ENCODE data around the gene HTRA1. TPM values are rescaled to one million over a fixed set of nuclear protein-coding genes. Genes with fewer than 3 reads are reported as not detected.

HTRA1 gene
- polyA plus RNA-seq, 1 of the 3 experiments (the other 2 are of a cell fraction) = 291 TPM

DNA sequence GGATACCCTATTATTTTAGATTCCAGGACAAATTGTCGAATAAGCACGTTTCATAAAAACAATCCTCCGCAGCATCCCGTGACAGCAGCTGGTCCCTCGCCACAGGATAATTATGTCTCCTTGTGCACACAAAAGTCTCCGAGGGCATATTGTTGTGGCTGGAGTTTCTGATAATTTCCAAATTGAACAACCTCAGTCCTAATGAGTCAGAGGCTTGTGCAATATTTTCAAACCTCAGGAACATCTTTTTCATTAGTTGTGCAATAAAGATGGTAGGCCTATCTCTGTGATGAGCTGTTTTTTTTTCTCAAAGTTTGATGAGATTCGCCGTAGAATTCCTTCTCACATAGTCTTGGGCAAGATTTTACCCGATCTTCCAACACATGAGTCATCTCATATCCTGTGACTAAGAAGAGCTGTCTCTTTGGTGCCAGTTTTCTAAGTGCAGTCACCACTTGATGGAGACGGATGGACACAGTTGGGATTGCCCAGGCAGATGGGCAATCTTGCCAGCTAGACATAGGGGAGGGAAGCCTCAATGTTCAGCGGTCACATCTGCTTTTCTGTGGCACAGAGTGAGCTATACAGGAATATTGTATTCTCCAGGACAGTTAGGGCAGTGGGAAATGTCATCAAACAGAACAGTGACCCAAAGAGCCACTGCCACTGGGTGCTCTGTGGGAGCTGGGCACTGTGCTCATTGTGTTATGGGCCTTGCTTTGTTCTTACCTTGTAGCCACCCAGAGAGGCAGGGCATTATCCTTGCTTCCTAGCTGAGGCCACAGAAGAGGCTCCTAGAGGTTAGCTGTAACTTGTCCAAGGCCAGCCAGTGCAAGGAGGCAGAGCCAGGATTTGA is 7.8 kb downstream of the HTRA1 start (continued):
- TF ChIP-seq SMC3 (IDR thresholded peaks at IDR 0.05; ENCODE audit: low read depth, low read length) (no peak), YY1 (IDR thresholded peaks at IDR 0.05; ENCODE audit: low read depth) (peak; percentile 42; the same call in 1 of the 2 replicates), GABPA (IDR thresholded peaks at IDR 0.05; ENCODE audit: low read depth) (no peak; the same call in 1 of the 2 replicates), EZH2phosphoT487 (IDR thresholded peaks at IDR 0.05; ENCODE audit: borderline replicate concordance, low read depth) (no peak), GATA2 (CRISPR knock-in tag; IDR thresholded peaks at IDR 0.05) (no peak), FOSL2 (IDR thresholded peaks at IDR 0.05; ENCODE audit: borderline replicate concordance, low read depth) (peak; percentile 97), RAD21 (IDR thresholded peaks at IDR 0.05; ENCODE audit: low read length) (peak; percentile 10; the same call in 1 of the 2 replicates), RXRA (IDR thresholded peaks at IDR 0.05; ENCODE audit: borderline replicate concordance, low read depth) (peak; percentile 62; the same call in 1 of the 2 replicates), FOXM1 (IDR thresholded peaks at IDR 0.05; ENCODE audit: low read depth) (peak; percentile 62)
- TF ChIP-seq, protein P1, sequence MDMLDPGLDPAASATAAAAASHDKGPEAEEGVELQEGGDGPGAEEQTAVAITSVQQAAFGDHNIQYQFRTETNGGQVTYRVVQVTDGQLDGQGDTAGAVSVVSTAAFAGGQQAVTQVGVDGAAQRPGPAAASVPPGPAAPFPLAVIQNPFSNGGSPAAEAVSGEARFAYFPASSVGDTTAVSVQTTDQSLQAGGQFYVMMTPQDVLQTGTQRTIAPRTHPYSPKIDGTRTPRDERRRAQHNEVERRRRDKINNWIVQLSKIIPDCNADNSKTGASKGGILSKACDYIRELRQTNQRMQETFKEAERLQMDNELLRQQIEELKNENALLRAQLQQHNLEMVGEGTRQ (IDR thresholded peaks at IDR 0.05; ENCODE audit: borderline replicate concordance, low read depth, low read length) = no peak
- TF ChIP-seq, protein P2, sequence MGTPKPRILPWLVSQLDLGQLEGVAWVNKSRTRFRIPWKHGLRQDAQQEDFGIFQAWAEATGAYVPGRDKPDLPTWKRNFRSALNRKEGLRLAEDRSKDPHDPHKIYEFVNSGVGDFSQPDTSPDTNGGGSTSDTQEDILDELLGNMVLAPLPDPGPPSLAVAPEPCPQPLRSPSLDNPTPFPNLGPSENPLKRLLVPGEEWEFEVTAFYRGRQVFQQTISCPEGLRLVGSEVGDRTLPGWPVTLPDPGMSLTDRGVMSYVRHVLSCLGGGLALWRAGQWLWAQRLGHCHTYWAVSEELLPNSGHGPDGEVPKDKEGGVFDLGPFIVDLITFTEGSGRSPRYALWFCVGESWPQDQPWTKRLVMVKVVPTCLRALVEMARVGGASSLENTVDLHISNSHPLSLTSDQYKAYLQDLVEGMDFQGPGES (IDR thresholded peaks at IDR 0.05; ENCODE audit: low read depth, low read length) = no peak

DNA sequence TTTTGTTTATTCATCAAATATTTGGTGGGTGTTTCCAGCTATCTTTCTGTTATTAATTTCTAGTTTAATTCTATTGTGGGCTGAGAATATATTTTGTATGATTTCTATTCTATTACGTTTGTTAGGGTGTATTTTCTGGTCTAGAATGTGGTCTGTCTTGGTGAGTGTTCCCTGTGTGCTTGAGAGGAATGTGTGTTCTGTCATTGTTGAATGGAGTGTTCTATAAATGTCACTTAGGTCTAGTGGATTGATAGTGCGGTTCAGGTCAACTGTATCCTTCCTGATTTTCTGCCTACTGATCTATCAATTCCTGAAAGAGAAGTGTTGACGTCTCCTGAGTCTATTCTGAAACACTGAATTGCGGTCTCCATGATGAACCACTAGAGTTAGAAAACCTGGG is 8.5 kb downstream of the HTRA1 start:
- peaks cover under 1% of the 10 kb centered on the region; the same call in 1 of the 2 replicates for H4K20me1 ChIP-seq (ENCODE audit: insufficient read depth)
- no peak overlapping the region for H2AFZ ChIP-seq (ENCODE audit: low read depth)
- H3K4me3 ChIP-seq (ENCODE audit: low read depth in 2 of 2, low read length in 1 of 2) = no peak overlapping the region
- TF ChIP-seq RFX5 (IDR thresholded peaks at IDR 0.05; ENCODE audit: low read length) = no peak
- TF ChIP-seq RXRA (IDR thresholded peaks at IDR 0.05; ENCODE audit: borderline replicate concordance, low read depth) = no peak
- no peak for TF ChIP-seq YY1 (IDR thresholded peaks at IDR 0.05; ENCODE audit: low read depth)
- no peak for TF ChIP-seq JUND (IDR thresholded peaks at IDR 0.05)
- no peak for TF ChIP-seq EZH2phosphoT487 (IDR thresholded peaks at IDR 0.05; ENCODE audit: borderline replicate concordance, low read depth)
- TF ChIP-seq, protein P3, sequence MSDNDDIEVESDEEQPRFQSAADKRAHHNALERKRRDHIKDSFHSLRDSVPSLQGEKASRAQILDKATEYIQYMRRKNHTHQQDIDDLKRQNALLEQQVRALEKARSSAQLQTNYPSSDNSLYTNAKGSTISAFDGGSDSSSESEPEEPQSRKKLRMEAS (IDR thresholded peaks at IDR 0.05; ENCODE audit: low read depth) = no peak
- no peak for TF ChIP-seq FOSL2 (IDR thresholded peaks at IDR 0.05; ENCODE audit: borderline replicate concordance, low read depth)
- no peak for TF ChIP-seq FOXM1 (IDR thresholded peaks at IDR 0.05; ENCODE audit: low read depth)
- no peak for TF ChIP-seq NRF1 (IDR thresholded peaks at IDR 0.05; ENCODE audit: low read depth, low read length)
- no peak for TF ChIP-seq SMC3 (IDR thresholded peaks at IDR 0.05; ENCODE audit: low read depth, low read length)
- no peak for TF ChIP-seq CHD2 (IDR thresholded peaks at IDR 0.05; ENCODE audit: low read length, partially characterized antibody)
- TF ChIP-seq, protein P4, sequence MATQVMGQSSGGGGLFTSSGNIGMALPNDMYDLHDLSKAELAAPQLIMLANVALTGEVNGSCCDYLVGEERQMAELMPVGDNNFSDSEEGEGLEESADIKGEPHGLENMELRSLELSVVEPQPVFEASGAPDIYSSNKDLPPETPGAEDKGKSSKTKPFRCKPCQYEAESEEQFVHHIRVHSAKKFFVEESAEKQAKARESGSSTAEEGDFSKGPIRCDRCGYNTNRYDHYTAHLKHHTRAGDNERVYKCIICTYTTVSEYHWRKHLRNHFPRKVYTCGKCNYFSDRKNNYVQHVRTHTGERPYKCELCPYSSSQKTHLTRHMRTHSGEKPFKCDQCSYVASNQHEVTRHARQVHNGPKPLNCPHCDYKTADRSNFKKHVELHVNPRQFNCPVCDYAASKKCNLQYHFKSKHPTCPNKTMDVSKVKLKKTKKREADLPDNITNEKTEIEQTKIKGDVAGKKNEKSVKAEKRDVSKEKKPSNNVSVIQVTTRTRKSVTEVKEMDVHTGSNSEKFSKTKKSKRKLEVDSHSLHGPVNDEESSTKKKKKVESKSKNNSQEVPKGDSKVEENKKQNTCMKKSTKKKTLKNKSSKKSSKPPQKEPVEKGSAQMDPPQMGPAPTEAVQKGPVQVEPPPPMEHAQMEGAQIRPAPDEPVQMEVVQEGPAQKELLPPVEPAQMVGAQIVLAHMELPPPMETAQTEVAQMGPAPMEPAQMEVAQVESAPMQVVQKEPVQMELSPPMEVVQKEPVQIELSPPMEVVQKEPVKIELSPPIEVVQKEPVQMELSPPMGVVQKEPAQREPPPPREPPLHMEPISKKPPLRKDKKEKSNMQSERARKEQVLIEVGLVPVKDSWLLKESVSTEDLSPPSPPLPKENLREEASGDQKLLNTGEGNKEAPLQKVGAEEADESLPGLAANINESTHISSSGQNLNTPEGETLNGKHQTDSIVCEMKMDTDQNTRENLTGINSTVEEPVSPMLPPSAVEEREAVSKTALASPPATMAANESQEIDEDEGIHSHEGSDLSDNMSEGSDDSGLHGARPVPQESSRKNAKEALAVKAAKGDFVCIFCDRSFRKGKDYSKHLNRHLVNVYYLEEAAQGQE (IDR thresholded peaks at IDR 0.05; ENCODE audit: low read depth, low read length) = no peak
- TF ChIP-seq RCOR1 (IDR thresholded peaks at IDR 0.05; ENCODE audit: low read length) = no peak
- TF ChIP-seq NFIC (IDR thresholded peaks at IDR 0.05; ENCODE audit: borderline replicate concordance) = no peak
- TF ChIP-seq FOXJ3 (CRISPR knock-in tag; IDR thresholded peaks at IDR 0.05) = no peak
- H3K27me3 ChIP-seq (ENCODE audit: insufficient read depth) = no peaks in the 10 kb centered on the region
- H3K9me3 ChIP-seq = no peaks in the 10 kb centered on the region
- ChIA-PET CTCF (interaction anchor here (1.4 to 1.8 kb wide), 2 partner anchors 9 to 736 kb away, joined by 3 read pairs; no protein-coding TSS in a partner anchor), POLR2A (interaction anchor here (0.6 kb wide), 1 partner anchor 19 kb away, joined by 4 read pairs; no protein-coding TSS in a partner anchor)
- H3K4me2 ChIP-seq = peak overlapping the region; percentile 68
- peaks cover 32% of the 10 kb centered on the region for H3F3A ChIP-seq (replicated peaks; ENCODE audit: insufficient read depth)
- peaks cover 9 to 28% of the 10 kb centered on the region in 2 experiments for H3K4me1 ChIP-seq (ENCODE audit: control insufficient read depth in 1 of 2, insufficient read depth in 2 of 2, low read depth in 1 of 2, low read length in 1 of 2)
- no peaks in the 10 kb centered on the region for H3K9me2 ChIP-seq
- no peak for DNase-seq
- H3K36me3 ChIP-seq (replicated peaks in 1 of 2; ENCODE audit: control insufficient read depth in 1 of 2, insufficient read depth in 2 of 2, low read length in 1 of 2) = peaks cover 0 to 2% of the 10 kb centered on the region in 2 experiments
- WGBS (ENCODE audit: low lambda C conversion rate) = 98% methylated on average over 4 of the region's 4 CpGs
- H3K79me2 ChIP-seq (ENCODE audit: insufficient read depth) = peaks cover 76% of the 10 kb centered on the region
- peak overlapping the region in 1 of 2 experiments; percentile 95; a peak in 3 of 4 replicates for H3K27ac ChIP-seq (ENCODE audit: low read depth in 2 of 2, low read length in 1 of 2)
- peak overlapping the region; percentile 32; the same call in 1 of the 2 replicates for H3K9ac ChIP-seq

Measured in SK-N-SH (cell line).